Liver (tissue), 9 donors: Measurements from ENCODE around the gene MRPL10. TPM values are rescaled to one million over a fixed set of nuclear protein-coding genes. Genes with fewer than 3 reads are reported as not detected.

ENCODE experiments used
- DNase-seq: peaks from one replicate; pipeline ENCODE4 v3.0.0-alpha.2; 2017; ENCODE audit warnings: low spot score
- H3K27ac ChIP-seq, 2 donors: one replicate each; pipeline ENCODE4 v1.7.0; 2013; ENCODE audit warnings: inconsistent platforms in 2 of 2, low read length in 2 of 2, control low read depth in 1 of 2, low read depth in 1 of 2, mild to moderate bottlenecking in 1 of 2
- H3K27me3 ChIP-seq, 4 donors: one replicate each; pipeline versions ENCODE4 v1.6.1 to v1.7.0; 2013; ENCODE audit warnings: low read length in 3 of 4, inconsistent platforms in 1 of 4, mild to moderate bottlenecking in 1 of 4, moderate library complexity in 1 of 4; ENCODE audit not compliant: control insufficient read depth in 4 of 4, insufficient read depth in 4 of 4
- H3K36me3 ChIP-seq, 4 donors: one replicate each; pipeline versions ENCODE4 v1.6.1 to v1.7.0; 2013; ENCODE audit warnings: low read length in 3 of 4, mild to moderate bottlenecking in 3 of 4, low read depth in 1 of 4, moderate library complexity in 1 of 4; ENCODE audit not compliant: control insufficient read depth in 4 of 4, insufficient read depth in 3 of 4
- H3K4me1 ChIP-seq, 4 donors: one replicate each; pipeline versions ENCODE4 v1.6.1 to v1.7.0; 2013; ENCODE audit warnings: low read length in 3 of 4, mild to moderate bottlenecking in 3 of 4, moderate library complexity in 1 of 4; ENCODE audit not compliant: control insufficient read depth in 4 of 4, insufficient read depth in 4 of 4
- H3K4me3 ChIP-seq, 3 donors: one replicate each; pipeline versions ENCODE4 v1.6.1 to v1.7.0; 2013; ENCODE audit warnings: low read length in 3 of 3, control low read depth in 1 of 3, low read depth in 1 of 3, mild to moderate bottlenecking in 1 of 3
- H3K9ac ChIP-seq, 2 donors: one replicate each; pipeline ENCODE4 v1.7.0; 2013; ENCODE audit warnings: low read length in 2 of 2, mild to moderate bottlenecking in 2 of 2, moderate library complexity in 2 of 2, control low read depth in 1 of 2, low read depth in 1 of 2
- H3K9me3 ChIP-seq, 4 donors: one replicate each; pipeline versions ENCODE4 v1.6.1 to v1.7.0; 2013; ENCODE audit warnings: low read length in 3 of 4; ENCODE audit not compliant: control insufficient read depth in 4 of 4
- EGR1 ChIP-seq, 2 donors: IDR thresholded peaks; 2 replicates each; pipeline ENCODE4 v1.6.1; 2016 to 2018; ENCODE audit warnings: antibody characterized with exemption in 2 of 2, low read depth in 2 of 2
- FOXA1 ChIP-seq: IDR thresholded peaks from 2 replicates; pipeline ENCODE4 v1.6.1; 2016; ENCODE audit warnings: antibody characterized with exemption
- FOXA2 ChIP-seq: IDR thresholded peaks from 2 replicates; pipeline ENCODE4 v1.6.1; 2016; ENCODE audit warnings: antibody characterized with exemption
- GABPA ChIP-seq, 2 donors: IDR thresholded peaks in 1 of 2; conservative IDR thresholded peaks in 1 of 2; 2 replicates each; pipeline ENCODE4 v1.6.1; 2016; ENCODE audit warnings: antibody characterized with exemption in 2 of 2, mild to moderate bottlenecking in 1 of 2, moderate library complexity in 1 of 2
- HNF4A ChIP-seq, 2 donors: conservative IDR thresholded peaks; 2 replicates each; pipeline ENCODE4 v1.6.1; 2016; ENCODE audit warnings: antibody characterized with exemption in 2 of 2, mild to moderate bottlenecking in 2 of 2
- HNF4G ChIP-seq: IDR thresholded peaks from 2 replicates; pipeline ENCODE4 v1.6.1; 2016; ENCODE audit warnings: antibody characterized with exemption
- JUND ChIP-seq, 2 donors: IDR thresholded peaks; 2 replicates each; pipeline ENCODE4 v1.6.1; 2016; ENCODE audit warnings: antibody characterized with exemption in 2 of 2
- RAD21 ChIP-seq, 2 donors: IDR thresholded peaks; 2 replicates each; pipeline ENCODE4 v1.6.1; 2016; ENCODE audit warnings: antibody characterized with exemption in 2 of 2, mild to moderate bottlenecking in 2 of 2
- REST ChIP-seq: IDR thresholded peaks from 2 replicates; pipeline ENCODE4 v1.6.1; 2016; ENCODE audit warnings: antibody characterized with exemption, mild to moderate bottlenecking
- RXRA ChIP-seq, 2 donors: IDR thresholded peaks; 2 replicates each; pipeline ENCODE4 v1.6.1; 2017 to 2018; ENCODE audit warnings: antibody characterized with exemption in 2 of 2, mild to moderate bottlenecking in 1 of 2
- SP1 ChIP-seq: IDR thresholded peaks from 2 replicates; pipeline ENCODE4 v1.6.1; 2018; ENCODE audit warnings: antibody characterized with exemption, mild to moderate bottlenecking
- TAF1 ChIP-seq: conservative IDR thresholded peaks from 2 replicates; pipeline ENCODE4 v1.6.1; 2016; ENCODE audit warnings: antibody characterized with exemption, mild to moderate bottlenecking
- YY1 ChIP-seq: IDR thresholded peaks from 2 replicates; pipeline ENCODE4 v1.6.1; 2016; ENCODE audit warnings: antibody characterized with exemption, mild to moderate bottlenecking
- ZBTB33 ChIP-seq: IDR thresholded peaks from 2 replicates; pipeline ENCODE4 v1.6.1; 2016; ENCODE audit warnings: antibody characterized with exemption
- WGBS: extraction: QIAGEN DNeasy Blood & Tissue Kit; methylation state at CpG from one replicate; pipeline ENCODE4 v1.1.7; 2013; 5-methylcytosine and 5-hydroxymethylcytosine counted together
- polyA plus RNA-seq, 2 donors: library from polyadenylated mRNA; stranded (reverse) in 1 of 2; unstranded in 1 of 2; fragments of 200-250 nt in 1 of 2; fragments of >200 nt in 1 of 2; fragmentation: Nextera tagmentation in 1 of 2; extraction: Ambion mirVana in 1 of 2; gene quantifications; one replicate each; pipeline versions ENCODE4 v1.2.1 to v1.2.3, GENCODE V29; 2013 to 2015
- total RNA-seq, 2 donors: library from RNA; depleted of rRNA; stranded (reverse); fragments of >200 nt; gene quantifications; one replicate each; pipeline ENCODE4 v1.2.3, GENCODE V29; 2014
- TF ChIP-seq, protein P1 (sequence below): fragments of 150-350 bp; IDR thresholded peaks from 2 replicates; pipeline ENCODE4 v1.5.1; 2017; ENCODE audit warnings: improper control_type of control experiment, low read depth, low read length; ENCODE audit not compliant: missing input control
- TF ChIP-seq, protein P2 (sequence below): IDR thresholded peaks from 2 replicates; pipeline ENCODE4 v1.6.1; 2016; ENCODE audit warnings: antibody characterized with exemption
- TF ChIP-seq, protein P3 (sequence below): IDR thresholded peaks from 2 replicates; pipeline ENCODE4 v1.6.1; 2016; ENCODE audit warnings: antibody characterized with exemption
- donor health status: healthy.
- donor health status: healthy.
- donor health status: healthy.
- donor health status: healthy.
- donor health status: healthy.

MRPL10 gene
- total and polyA plus RNA-seq, 4 donors, result 10.2 to 24.9 (median 12.9) TPM

DNA sequence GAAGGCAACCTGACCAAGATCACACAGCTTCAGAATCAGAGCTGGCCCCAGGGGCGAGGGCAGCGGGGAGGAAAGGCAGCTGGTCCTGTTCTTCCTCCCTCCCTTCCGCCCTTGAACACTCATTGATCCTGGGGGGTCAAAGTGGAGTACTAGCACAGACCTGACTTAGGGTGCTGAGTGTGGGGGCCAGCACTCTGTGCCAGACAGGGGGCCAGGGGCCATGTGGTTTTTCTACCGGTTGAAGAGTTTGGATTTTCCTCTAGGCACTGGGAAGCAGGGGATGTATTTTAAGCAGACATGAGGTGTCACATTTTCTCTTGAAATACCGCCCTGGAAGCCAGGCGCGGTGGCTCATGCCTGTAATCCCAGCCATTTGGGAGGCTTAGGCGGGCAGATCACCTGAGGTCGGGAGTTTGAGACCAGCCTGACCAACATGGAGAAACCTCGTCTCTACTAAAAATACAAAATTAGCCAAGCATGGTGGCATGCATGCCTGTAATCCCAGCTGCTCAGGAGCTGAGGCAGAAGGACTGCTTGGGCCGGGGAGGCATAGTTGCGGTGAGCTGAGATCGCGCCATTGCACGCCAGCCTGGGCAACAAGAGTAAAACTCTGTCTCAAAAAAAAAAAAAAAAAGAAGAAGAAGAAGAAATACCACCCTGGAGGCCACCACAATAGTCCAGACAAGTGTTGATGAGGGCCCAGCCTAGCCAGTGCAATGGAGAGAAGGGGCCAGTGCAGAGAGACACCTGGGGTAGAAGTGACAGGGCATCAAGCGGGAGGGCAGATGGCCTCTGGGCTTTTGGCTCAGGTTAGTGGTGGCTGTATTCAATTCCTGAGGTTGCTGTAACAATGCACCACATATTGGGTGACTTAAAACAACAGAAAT, 25.1 kb downstream of the MRPL10 start:
- H3K9ac ChIP-seq, result no peak overlapping the region
- H3K36me3 ChIP-seq, result peaks cover 0 to 6% (median 1%) of the 10 kb centered on the region in 4 donors
- no peak overlapping the region for H3K4me3 ChIP-seq
- no peaks in the 10 kb centered on the region for H3K4me1 ChIP-seq
- no peak overlapping the region for H3K27ac ChIP-seq
- H3K9me3 ChIP-seq, result no peaks in the 10 kb centered on the region
- 89% methylated on average over 16 of the region's 16 CpGs for WGBS
- no peak for TF ChIP-seq RXRA (IDR thresholded peaks at IDR 0.05)
- no peak for TF ChIP-seq ZBTB33
- TF ChIP-seq, protein P1, sequence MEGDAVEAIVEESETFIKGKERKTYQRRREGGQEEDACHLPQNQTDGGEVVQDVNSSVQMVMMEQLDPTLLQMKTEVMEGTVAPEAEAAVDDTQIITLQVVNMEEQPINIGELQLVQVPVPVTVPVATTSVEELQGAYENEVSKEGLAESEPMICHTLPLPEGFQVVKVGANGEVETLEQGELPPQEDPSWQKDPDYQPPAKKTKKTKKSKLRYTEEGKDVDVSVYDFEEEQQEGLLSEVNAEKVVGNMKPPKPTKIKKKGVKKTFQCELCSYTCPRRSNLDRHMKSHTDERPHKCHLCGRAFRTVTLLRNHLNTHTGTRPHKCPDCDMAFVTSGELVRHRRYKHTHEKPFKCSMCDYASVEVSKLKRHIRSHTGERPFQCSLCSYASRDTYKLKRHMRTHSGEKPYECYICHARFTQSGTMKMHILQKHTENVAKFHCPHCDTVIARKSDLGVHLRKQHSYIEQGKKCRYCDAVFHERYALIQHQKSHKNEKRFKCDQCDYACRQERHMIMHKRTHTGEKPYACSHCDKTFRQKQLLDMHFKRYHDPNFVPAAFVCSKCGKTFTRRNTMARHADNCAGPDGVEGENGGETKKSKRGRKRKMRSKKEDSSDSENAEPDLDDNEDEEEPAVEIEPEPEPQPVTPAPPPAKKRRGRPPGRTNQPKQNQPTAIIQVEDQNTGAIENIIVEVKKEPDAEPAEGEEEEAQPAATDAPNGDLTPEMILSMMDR, result no peak
- no peak for TF ChIP-seq TAF1
- TF ChIP-seq HNF4A (conservative IDR thresholded peaks at IDR 0.05), result no peak
- TF ChIP-seq, protein P2, sequence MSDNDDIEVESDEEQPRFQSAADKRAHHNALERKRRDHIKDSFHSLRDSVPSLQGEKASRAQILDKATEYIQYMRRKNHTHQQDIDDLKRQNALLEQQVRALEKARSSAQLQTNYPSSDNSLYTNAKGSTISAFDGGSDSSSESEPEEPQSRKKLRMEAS, result no peak
- no peak for TF ChIP-seq JUND (IDR thresholded peaks at IDR 0.05)
- no peak for TF ChIP-seq YY1
- no peak for TF ChIP-seq RAD21 (IDR thresholded peaks at IDR 0.05)
- no peak for TF ChIP-seq GABPA (IDR thresholded peaks at IDR 0.05 in 1 of 2, conservative IDR thresholded peaks at IDR 0.05 in 1 of 2)
- TF ChIP-seq SP1, result no peak
- TF ChIP-seq HNF4G, result no peak
- H3K27me3 ChIP-seq, result no peaks in the 10 kb centered on the region
- DNase-seq, result no peak

GRCh38 chr17:47804461-47804860, 26.9 kb downstream of the MRPL10 start:
- H3K9me3 ChIP-seq, result no peaks in the 10 kb centered on the region
- 67% methylated on average over 3 of the region's 3 CpGs for WGBS
- no peak for DNase-seq
- H3K4me3 ChIP-seq, result no peak overlapping the region
- no peak overlapping the region for H3K9ac ChIP-seq
- H3K36me3 ChIP-seq, result peaks cover 0 to 6% (median 1%) of the 10 kb centered on the region in 4 donors
- H3K27me3 ChIP-seq, result no peaks in the 10 kb centered on the region
- no peak overlapping the region for H3K27ac ChIP-seq
- H3K4me1 ChIP-seq, result no peaks in the 10 kb centered on the region
- TF ChIP-seq, protein P1, result no peak
- no peak for TF ChIP-seq YY1
- TF ChIP-seq GABPA (IDR thresholded peaks at IDR 0.05 in 1 of 2, conservative IDR thresholded peaks at IDR 0.05 in 1 of 2), result no peak
- TF ChIP-seq TAF1, result no peak
- TF ChIP-seq EGR1 (IDR thresholded peaks at IDR 0.05; ENCODE audit: low read depth in 2 of 2), result no peak
- TF ChIP-seq, protein P3, sequence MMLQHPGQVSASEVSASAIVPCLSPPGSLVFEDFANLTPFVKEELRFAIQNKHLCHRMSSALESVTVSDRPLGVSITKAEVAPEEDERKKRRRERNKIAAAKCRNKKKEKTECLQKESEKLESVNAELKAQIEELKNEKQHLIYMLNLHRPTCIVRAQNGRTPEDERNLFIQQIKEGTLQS, result no peak
- no peak for TF ChIP-seq FOXA1
- TF ChIP-seq FOXA2, result no peak
- no peak for TF ChIP-seq RXRA (IDR thresholded peaks at IDR 0.05)
- no peak for TF ChIP-seq ZBTB33
- no peak for TF ChIP-seq RAD21 (IDR thresholded peaks at IDR 0.05)
- TF ChIP-seq, protein P2, result no peak
- no peak for TF ChIP-seq HNF4A (conservative IDR thresholded peaks at IDR 0.05)
- no peak for TF ChIP-seq REST
